GM23338 (cell line): ENCODE data around the gene YPEL3. TPM values are rescaled to one million over a fixed set of nuclear protein-coding genes. Genes with fewer than 3 reads are reported as not detected.
A peak's percentile ranks its signal among the peaks of the same experiment; 100 is the strongest.

Source experiments
- ATAC-seq: fragments of 200-7000 bp; cut with Tn5 transposase; 3 replicates; pipeline ENCODE4 v1.9.1; 2020
- DNase-seq: peaks from one replicate; pipeline ENCODE4 v3.0.0-alpha.2; 2015; ENCODE audit warnings: low spot score
- H2AFZ ChIP-seq: fragments of 200-600 bp; sonication (generic); 2 replicates; pipeline ENCODE4 v1.8.0; 2016; ENCODE audit warnings: antibody characterized with exemption, mild to moderate bottlenecking, moderate library complexity
- H3F3A ChIP-seq: fragments of 200-600 bp; sonication (generic); replicated peaks from 2 replicates; pipeline ENCODE4 v1.8.0; 2017; ENCODE audit warnings: antibody characterized with exemption, mixed run types, low read depth
- H3K27ac ChIP-seq: fragments of 200-600 bp; sonication (generic); 2 replicates; pipeline ENCODE4 v1.6.1; 2016; ENCODE audit warnings: low read depth
- H3K27me3 ChIP-seq: fragments of 200-600 bp; sonication (generic); 2 replicates; pipeline ENCODE4 v1.8.0; 2016; ENCODE audit warnings: mild to moderate bottlenecking, mixed run types, moderate library complexity; ENCODE audit not compliant: insufficient read depth
- H3K36me3 ChIP-seq: fragments of 200-600 bp; sonication (generic); 2 replicates; pipeline ENCODE4 v1.8.0; 2016; ENCODE audit warnings: mild to moderate bottlenecking; ENCODE audit not compliant: insufficient read depth
- H3K4me1 ChIP-seq: fragments of 200-600 bp; sonication (generic); 2 replicates; pipeline ENCODE4 v1.8.0; 2016; ENCODE audit warnings: mild to moderate bottlenecking, moderate library complexity; ENCODE audit not compliant: insufficient read depth
- H3K4me2 ChIP-seq: fragments of 200-600 bp; sonication (generic); 2 replicates; pipeline ENCODE4 v1.7.1; 2017; ENCODE audit warnings: mixed run types
- H3K4me3 ChIP-seq: fragments of 200-600 bp; sonication (generic); 2 replicates; pipeline ENCODE4 v1.6.1; 2016; ENCODE audit warnings: mixed run types
- H3K79me2 ChIP-seq: fragments of 200-600 bp; sonication (generic); replicated peaks from 2 replicates; pipeline ENCODE4 v1.8.0; 2017; ENCODE audit warnings: mild to moderate bottlenecking; ENCODE audit not compliant: insufficient read depth
- H3K9me2 ChIP-seq: fragments of 200-600 bp; sonication (generic); 2 replicates; pipeline ENCODE4 v1.8.0; 2017; ENCODE audit not compliant: insufficient read depth
- H4K20me1 ChIP-seq: fragments of 200-600 bp; sonication (generic); replicated peaks from 2 replicates; pipeline ENCODE4 v1.8.0; 2017; ENCODE audit warnings: mild to moderate bottlenecking; ENCODE audit not compliant: insufficient read depth
- H3K27ac Mint-ChIP-seq: 2 replicates; pipeline ENCODE4 v1.8.0; 2020; ENCODE audit warnings: inconsistent platforms, mild to moderate bottlenecking, moderate library complexity, mixed read lengths
- H3K27me3 Mint-ChIP-seq: 3 replicates; pipeline ENCODE4 v1.8.0; 2022; ENCODE audit warnings: low read depth, mild to moderate bottlenecking, moderate library complexity, mixed read lengths, inconsistent platforms; ENCODE audit not compliant: insufficient read depth, poor library complexity
- H3K36me3 Mint-ChIP-seq: 3 replicates; pipeline ENCODE4 v1.8.0; 2021; ENCODE audit warnings: low read depth, mild to moderate bottlenecking, inconsistent platforms, moderate library complexity, mixed read lengths
- H3K4me1 Mint-ChIP-seq: 3 replicates; pipeline ENCODE4 v1.8.0; 2020; ENCODE audit warnings: mild to moderate bottlenecking, inconsistent platforms, mixed read lengths
- H3K4me3 Mint-ChIP-seq: 3 replicates; pipeline ENCODE4 v1.8.0; 2021; ENCODE audit warnings: moderate library complexity, mild to moderate bottlenecking, inconsistent platforms, mixed read lengths
- H3K9me3 Mint-ChIP-seq: 3 replicates; pipeline ENCODE4 v1.8.0; 2020; ENCODE audit warnings: moderate library complexity, mild to moderate bottlenecking, inconsistent platforms, mixed read lengths
- CREB1 ChIP-seq: fragments of 250-450 bp; sonication (Bioruptor Pico); IDR thresholded peaks from 2 replicates; pipeline ENCODE4 v1.5.0; 2020; ENCODE audit warnings: low read depth, mild to moderate bottlenecking, moderate library complexity
- CTCF ChIP-seq, 2 experiments: fragments of 200-600 bp in 1 of 2; sonication (generic) in 1 of 2; conservative IDR thresholded peaks; 2 replicates each; pipeline versions ENCODE4 v1.5.1 to v1.6.1; 2016 to 2017; ENCODE audit warnings: antibody characterized with exemption in 2 of 2, low read depth in 2 of 2, mild to moderate bottlenecking in 2 of 2, moderate library complexity in 1 of 2
- EZH2 ChIP-seq: fragments of 200-600 bp; sonication (generic); IDR thresholded peaks from one replicate; pipeline ENCODE4 v1.8.0; 2017; ENCODE audit warnings: antibody characterized with exemption, mild to moderate bottlenecking, low read depth; ENCODE audit not compliant: unreplicated experiment
- NANOG ChIP-seq: IDR thresholded peaks from 2 replicates; pipeline ENCODE4 v1.6.1; 2016; ENCODE audit warnings: antibody characterized with exemption, borderline replicate concordance
- ZNF331 ChIP-seq: fragments of 250-450 bp; sonication (Bioruptor Pico); IDR thresholded peaks from 2 replicates; pipeline ENCODE4 v1.5.0; 2020; ENCODE audit warnings: low read depth, mild to moderate bottlenecking, moderate library complexity
- polyA plus RNA-seq: library from polyadenylated mRNA; unstranded; fragments of >200 nt; fragmentation: Nextera tagmentation; extraction: Ambion mirVana; gene quantifications from 2 replicates; pipeline ENCODE4 v1.2.1, GENCODE V29; 2016
- total RNA-seq: library from RNA; depleted of rRNA; stranded (reverse); fragments of >200 nt; shearing (Covaris generic); gene quantifications from 2 replicates; pipeline ENCODE4 v1.2.3, GENCODE V29; 2014
- TF ChIP-seq, protein P1 (sequence below): IDR thresholded peaks from 2 replicates; pipeline ENCODE4 v1.6.1; 2016; ENCODE audit warnings: antibody characterized with exemption

YPEL3 gene
- total and polyA plus RNA-seq, 2 experiments from 2014 or later, result 27.8 to 86.1 TPM

- DNase-seq (no peak), ATAC-seq (peak; percentile 14)
- Histone ChIP-seq H3K79me2 (no peaks in the 10 kb centered on the region), H4K20me1 (no peaks in the 10 kb centered on the region), H3K27ac (no peak within 1 kb of the TSS), H3K9me2 (no peaks in the 10 kb centered on the region), H3K27me3 (no peaks in the 10 kb centered on the region), H3K4me1 (peaks cover 4% of the 10 kb centered on the region), H3K4me2 (0 out of 2 replicates have a peak within 1 kb of the TSS, but pooled peaks have one; percentile 26), H3K4me3 (no peak within 1 kb of the TSS), H2AFZ (no peak within 1 kb of the TSS), H3F3A (no peaks in the 10 kb centered on the region; the same call in 1 of the 2 replicates), H3K36me3 (no peaks in the 10 kb centered on the region)
- Mint-ChIP-seq H3K27me3 (peaks cover 5% of the 10 kb centered on the region), H3K4me3 (no peak within 1 kb of the TSS), H3K9me3 (no peaks in the 10 kb centered on the region), H3K36me3 (no peaks in the 10 kb centered on the region; the same call in 2 of the 3 replicates), H3K4me1 (peaks cover 9% of the 10 kb centered on the region), H3K27ac (no peak within 1 kb of the TSS; the same call in none of the 2 replicates)
- TF ChIP-seq EZH2 (no peak), CTCF (conservative IDR thresholded peaks at IDR 0.05; ENCODE audit: low read depth in 2 of 2) (no peak), ZNF331 (CRISPR knock-in tag) (no peak), NANOG (no peak)
- TF ChIP-seq, protein P1, sequence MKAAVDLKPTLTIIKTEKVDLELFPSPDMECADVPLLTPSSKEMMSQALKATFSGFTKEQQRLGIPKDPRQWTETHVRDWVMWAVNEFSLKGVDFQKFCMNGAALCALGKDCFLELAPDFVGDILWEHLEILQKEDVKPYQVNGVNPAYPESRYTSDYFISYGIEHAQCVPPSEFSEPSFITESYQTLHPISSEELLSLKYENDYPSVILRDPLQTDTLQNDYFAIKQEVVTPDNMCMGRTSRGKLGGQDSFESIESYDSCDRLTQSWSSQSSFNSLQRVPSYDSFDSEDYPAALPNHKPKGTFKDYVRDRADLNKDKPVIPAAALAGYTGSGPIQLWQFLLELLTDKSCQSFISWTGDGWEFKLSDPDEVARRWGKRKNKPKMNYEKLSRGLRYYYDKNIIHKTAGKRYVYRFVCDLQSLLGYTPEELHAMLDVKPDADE, result no peak
These were observed 17.2 kb upstream of the YPEL3 start, which contains the start of gene GDPD3 for GRCh38 chr16:30113031-30113710. Gene GDPD3, minus strand, starts transcription at chr16:30113537. Its CDS starts 59 bp downstream, at chr16:30113478.

DNA sequence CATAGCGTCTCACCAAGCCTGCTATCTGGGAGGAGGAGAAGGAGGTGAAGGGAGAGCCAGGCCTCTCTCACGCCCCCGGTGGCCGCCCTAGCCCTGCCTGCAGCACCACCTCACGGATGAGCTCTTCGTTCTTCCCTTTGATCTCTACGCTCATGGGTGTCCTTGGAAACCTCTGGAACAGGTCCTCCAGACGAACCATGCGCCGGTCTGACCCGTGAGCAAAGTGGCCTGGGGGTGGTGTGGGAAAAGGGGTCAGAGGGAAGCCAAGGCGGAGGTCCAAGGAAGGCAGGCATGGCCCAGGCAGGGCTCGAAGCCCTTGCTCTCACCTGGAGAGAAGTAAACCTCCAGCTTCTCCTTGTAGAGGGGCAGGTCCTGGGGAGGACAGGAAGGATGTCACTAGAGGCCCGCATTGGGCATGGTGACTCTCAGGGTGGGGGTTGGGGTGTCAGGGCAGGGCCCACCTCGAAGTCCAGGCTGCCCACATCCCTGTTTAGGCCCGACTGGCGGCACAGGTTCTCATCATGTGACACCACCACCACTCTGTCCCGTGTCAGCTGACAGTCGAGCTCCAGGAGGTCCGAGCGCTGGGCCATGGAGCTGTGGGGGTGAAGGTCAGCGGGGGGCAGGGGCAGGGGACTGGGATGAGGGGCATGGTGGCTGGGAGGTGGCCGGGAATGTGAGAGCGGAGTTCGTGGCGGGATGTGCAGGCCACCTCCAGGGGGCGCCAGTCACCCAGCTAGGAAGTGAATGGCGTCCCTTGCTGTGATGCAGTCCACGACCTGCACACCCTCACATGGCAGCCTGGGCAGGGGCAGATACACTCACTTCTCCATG is 16.4 kb upstream of the YPEL3 start:
- no peaks in the 10 kb centered on the region; the same call in 1 of the 2 replicates for H3F3A ChIP-seq
- no peaks in the 10 kb centered on the region for H3K79me2 ChIP-seq
- DNase-seq (peak; percentile 85), ATAC-seq (peak; percentile 93)
- H3K36me3 Mint-ChIP-seq, result no peaks in the 10 kb centered on the region; the same call in 2 of the 3 replicates
- H3K27ac Mint-ChIP-seq, result no peak overlapping the region
- H3K9me3 Mint-ChIP-seq, result no peaks in the 10 kb centered on the region
- H3K4me2 ChIP-seq, result 0 out of 2 replicates have a peak overlapping the region, but pooled peaks have one; percentile 26
- H2AFZ ChIP-seq, result no peak overlapping the region
- peaks cover 4% of the 10 kb centered on the region for H3K4me1 ChIP-seq
- peak; percentile 52 to 90 for TF ChIP-seq CTCF (conservative IDR thresholded peaks at IDR 0.05; ENCODE audit: low read depth in 2 of 2)
- no peak for TF ChIP-seq CREB1 (CRISPR knock-in tag)
- H3K4me3 Mint-ChIP-seq, result no peak overlapping the region
- H3K9me2 ChIP-seq, result no peaks in the 10 kb centered on the region
- H3K27me3 Mint-ChIP-seq, result peaks cover 7% of the 10 kb centered on the region
- H3K4me3 ChIP-seq, result no peak overlapping the region
- no peaks in the 10 kb centered on the region for H3K27me3 ChIP-seq
- no peaks in the 10 kb centered on the region for H4K20me1 ChIP-seq
- no peak overlapping the region for H3K27ac ChIP-seq
- H3K36me3 ChIP-seq, result no peaks in the 10 kb centered on the region
- peaks cover 9% of the 10 kb centered on the region for H3K4me1 Mint-ChIP-seq
